ENCODE measurements around the gene SEC24C.
"Not testable (repeated sequence)": the region's sequence is repeated elsewhere in the genome, so short reads cannot be mapped to it uniquely, and the experiment has no call there.

Gene SEC24C

DNA sequence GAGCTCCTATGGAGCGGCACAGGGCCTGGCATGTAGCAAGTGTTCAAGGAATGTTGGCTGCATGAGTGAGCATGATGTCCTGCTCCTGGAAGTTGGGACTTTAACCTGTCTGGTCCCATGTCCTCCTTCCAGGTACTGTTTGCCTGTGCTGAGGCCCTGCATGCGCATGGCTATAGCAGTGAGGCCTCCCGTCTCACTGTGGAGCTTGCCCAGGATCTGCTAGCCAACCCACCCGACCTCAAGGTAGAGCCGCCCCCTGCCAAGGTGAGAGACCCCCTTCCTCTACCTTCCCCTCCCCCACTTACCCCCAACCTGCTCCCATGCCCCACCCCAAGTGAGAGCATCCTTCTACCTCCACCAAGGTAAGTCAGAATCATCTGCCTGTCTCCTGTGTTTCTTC lies 49.3 kb downstream of the SEC24C start:
- no peak for DNase-seq (ENCODE audit: low spot score)

DNA sequence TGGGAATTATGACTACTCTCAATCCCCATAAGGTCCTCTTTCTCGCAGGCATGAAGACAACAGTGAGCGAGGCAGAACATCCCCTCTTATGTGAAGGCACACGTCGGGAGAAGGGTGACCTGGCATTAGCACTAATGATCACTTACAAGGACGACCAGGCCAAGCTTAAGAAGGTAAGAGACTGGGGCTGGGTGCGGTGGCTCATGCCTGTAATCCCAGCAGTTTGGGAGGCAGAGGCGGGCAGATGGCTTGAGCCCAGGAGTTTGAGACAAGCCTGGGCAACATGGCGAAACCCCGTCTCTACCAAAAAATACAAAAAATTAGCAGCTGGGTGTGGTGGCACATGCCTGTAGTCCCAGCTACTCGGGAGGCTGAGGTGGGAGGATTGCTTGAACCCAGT lies 51.3 kb downstream of the SEC24C start:
- DNase-seq (ENCODE audit: low spot score), result not testable (repeated sequence)

DNA sequence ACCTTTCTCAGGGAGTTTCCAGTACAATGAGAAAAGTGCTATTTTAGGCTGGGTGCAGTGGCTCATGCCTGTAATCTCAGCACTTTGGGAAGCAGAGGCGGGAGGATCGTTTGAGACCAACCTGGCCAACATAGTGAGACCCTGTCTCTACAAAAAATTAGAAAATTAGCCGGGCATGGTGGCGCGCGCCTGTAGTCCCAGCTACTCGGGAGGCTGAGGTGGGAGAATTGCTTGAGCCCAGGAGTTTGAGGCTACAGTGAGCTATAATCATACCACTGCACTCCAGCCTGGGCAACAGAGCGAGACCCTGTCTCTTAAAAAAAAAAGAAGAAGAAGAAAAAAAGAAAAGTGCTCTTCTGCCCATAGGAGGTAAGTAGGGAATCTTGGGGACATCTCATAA lies 51.9 kb downstream of the SEC24C start:
- not testable (repeated sequence) for DNase-seq (ENCODE audit: low spot score)

DNA sequence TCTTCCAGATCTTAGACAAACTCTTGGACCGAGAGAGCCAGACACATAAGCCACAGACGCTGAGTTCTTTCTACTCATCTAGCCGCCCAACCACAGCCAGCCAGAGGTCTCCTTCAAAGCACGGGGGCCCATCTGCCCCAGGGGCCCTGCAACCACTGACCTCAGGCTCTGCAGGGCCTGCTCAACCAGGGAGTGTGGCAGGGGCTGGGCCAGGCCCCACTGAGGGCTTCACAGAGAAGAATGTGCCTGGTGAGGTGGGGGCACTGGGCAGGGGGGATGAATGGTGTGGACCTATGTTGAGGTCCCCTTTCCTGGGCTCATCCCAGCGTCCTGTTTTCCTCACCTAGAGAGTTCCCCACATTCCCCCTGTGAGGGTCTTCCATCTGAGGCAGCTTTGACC lies 52.6 kb downstream of the SEC24C start:
- DNase-seq (ENCODE audit: low spot score), result no peak

DNA sequence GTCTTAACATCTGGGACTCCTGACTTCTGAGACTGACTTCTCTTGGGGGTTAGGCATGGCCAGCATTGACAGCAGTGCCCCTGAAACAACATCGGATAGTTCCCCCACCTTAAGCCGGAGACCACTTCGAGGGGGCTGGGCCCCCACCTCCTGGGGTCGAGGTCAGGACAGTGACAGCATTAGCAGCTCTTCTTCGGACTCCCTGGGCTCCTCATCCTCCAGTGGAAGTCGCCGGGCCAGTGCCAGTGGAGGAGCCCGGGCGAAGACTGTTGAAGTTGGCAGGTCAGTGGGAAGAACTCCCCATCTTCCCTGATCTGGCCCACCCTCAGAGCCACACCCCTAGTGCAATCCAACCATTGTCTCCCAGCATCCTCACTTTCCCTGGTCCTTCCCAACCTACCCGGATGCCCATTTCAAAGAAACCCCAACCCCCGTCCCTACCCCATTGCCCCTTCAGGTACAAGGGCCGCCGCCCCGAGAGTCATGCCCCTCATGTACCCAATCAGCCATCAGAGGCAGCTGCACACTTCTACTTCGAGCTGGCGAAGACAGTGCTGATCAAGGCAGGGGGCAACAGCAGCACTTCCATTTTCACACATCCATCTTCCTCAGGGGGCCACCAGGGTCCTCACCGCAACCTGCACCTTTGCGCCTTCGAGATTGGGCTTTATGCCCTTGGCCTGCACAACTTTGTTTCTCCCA lies 53.3 kb downstream of the SEC24C start:
- DNase-seq (ENCODE audit: low spot score), result no peak

DNA sequence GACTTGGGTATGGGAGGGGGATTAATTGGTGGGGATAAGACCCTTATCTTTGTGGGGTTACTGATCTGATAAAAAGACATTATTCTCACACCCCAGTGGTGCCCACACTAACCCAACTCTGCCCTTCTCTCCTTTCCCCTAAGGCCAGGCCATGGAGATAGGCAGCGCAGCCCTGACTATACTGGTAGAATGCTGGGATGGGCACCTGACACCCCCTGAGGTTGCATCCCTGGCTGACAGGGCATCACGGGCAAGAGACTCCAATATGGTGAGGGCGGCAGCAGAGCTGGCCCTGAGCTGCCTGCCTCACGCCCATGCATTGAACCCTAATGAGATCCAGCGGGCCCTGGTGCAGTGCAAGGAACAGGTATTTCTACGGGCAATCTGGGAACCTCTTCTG lies 53.9 kb downstream of the SEC24C start:
- DNase-seq (ENCODE audit: low spot score), result no peak

DNA sequence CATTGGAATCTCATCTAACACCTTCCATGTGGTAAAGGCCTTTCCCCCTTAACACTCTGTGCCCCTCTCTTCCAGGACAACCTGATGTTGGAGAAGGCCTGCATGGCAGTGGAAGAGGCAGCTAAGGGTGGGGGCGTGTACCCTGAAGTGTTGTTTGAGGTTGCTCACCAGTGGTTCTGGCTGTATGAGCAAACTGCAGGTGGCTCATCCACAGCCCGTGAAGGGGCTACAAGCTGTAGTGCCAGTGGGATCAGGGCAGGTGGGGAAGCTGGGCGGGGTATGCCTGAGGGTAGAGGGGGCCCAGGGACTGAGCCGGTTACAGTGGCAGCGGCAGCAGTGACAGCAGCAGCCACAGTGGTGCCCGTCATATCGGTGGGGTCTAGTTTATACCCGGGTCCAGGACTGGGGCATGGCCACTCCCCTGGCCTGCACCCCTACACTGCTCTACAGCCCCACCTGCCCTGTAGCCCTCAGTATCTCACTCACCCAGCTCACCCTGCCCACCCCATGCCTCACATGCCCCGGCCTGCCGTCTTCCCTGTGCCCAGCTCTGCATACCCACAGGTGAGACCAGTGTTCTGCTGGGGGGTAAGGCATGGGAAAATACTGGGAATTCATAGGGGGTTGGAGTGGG lies 54.9 kb downstream of the SEC24C start:
- DNase-seq (ENCODE audit: low spot score), result no peak

DNA sequence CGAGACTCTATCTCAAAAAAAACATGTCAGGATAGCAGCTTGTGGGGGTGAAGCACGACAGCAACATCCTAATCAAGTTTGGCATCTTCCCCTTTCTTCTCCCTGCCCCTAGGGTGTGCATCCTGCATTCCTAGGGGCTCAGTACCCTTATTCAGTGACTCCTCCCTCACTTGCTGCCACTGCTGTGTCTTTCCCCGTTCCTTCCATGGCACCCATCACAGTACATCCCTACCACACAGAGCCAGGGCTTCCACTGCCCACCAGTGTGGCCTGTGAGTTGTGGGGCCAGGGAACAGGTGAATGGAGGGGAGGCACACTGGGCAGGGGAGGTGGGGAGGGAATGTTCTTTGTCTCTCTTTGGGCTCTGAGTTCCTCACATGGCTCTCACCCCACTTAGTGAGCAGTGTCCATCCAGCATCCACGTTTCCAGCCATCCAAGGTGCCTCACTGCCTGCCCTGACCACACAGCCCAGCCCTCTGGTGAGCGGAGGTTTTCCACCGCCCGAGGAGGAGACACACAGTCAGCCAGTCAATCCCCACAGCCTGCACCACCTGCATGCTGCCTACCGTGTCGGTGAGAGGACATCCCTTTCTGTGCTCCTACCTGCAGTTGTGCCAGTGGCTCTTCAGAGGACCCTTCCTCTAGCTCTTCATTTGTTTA lies 55.9 kb downstream of the SEC24C start:
- no peak for DNase-seq (ENCODE audit: low spot score)

DNA sequence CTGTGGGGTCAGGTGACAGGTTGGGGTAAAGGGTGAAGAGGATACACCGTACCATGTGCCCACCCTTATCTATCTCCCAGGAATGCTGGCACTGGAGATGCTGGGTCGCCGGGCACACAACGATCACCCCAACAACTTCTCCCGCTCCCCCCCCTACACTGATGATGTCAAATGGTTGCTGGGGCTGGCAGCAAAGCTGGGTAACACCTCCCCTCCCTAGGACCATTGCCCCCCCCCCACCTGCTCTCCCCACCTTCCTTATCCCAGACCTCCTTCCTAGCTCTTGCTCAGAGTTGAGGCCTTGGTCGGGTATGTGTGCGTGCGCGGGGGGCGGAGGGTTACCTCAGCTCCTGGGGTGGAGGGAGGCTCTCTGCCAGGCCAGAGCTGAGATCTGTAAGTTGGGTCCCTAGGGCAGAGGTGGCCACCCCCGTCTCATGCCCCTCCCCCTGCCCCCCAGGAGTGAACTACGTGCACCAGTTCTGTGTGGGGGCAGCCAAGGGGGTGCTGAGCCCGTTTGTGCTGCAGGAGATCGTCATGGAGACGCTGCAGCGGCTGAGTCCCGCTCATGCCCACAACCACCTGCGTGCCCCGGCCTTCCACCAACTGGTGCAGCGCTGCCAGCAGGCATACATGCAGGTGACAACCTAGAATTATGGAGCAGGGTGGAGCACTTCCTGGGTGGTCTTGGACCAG lies 56.5 kb downstream of the SEC24C start:
- DNase-seq (ENCODE audit: low spot score), result no peak

DNA sequence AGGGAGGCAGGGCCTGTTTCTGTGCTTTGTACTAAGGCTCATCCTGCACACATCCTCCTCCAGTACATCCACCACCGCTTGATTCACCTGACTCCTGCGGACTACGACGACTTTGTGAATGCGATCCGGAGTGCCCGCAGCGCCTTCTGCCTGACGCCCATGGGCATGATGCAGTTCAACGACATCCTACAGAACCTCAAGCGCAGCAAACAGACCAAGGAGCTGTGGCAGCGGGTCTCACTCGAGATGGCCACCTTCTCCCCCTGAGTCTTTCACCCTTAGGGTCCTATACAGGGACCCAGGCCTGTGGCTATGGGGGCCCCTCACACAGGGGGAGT lies 57.0 kb downstream of the SEC24C start:
- no peak for DNase-seq (ENCODE audit: low spot score)

DNA sequence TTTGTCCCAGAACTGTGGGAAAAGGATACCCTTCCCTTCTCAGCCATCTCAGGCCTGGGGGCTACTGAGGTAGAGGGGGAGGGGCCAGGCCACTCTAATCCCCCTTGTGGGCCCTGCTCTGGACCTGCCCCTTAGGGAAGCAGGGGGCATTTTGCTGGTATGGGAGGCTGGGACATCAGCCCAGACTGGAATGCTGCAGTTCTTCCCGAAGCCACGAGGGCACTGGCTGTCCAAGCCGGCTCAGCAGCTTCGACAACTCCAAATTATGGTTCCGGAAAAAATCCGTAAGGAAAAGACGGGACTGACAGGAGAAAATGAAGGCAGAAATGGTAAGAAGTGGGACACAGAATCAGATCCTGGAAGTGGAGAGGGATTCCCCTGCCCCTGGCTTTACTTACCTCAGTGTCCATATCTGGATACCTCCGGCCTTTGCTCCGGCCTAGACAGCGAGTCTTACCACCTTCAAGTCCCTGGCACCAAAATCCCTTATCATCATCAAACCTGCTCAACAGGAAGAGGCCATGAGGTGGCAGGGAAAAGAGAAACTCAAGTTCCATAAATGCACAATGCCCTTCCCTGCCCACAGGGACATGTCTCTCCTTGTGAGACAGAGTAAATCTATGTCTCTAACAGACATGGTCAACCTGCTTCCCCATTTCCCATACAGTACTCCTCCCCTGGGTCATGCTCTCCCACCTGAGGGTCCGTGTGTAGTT lies 58.3 kb downstream of the SEC24C start:
- no peak for DNase-seq (ENCODE audit: low spot score)

DNA sequence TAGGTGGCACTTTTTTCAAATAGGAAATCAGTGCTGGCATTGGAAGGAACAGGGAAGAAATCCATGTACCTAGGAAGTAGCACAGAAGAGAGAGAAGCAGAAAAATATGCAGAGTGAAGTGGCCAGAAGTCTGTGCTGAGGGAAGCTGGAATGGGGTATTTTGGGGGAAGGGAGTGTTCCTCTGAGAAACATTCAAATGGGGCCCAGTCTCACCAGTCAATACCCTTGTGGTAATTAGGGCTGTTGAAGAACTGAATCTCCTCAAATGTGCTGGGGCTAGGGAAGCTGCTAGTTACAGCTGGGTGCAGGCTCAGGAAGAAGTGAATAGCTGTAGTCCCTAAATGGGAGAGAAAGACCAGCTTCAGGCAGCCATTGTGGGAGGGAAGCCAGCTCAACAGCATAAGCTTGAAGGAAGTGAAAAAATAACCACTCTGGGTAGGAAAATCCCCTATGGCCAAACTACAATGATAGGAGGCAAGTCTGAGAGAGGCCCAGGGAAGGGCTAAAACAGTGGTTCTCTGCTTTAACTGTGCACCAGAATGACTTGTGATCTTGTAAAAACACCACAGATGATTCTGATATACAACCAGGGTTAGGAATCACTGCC lies 59.6 kb downstream of the SEC24C start:
- DNase-seq (ENCODE audit: low spot score), result no peak

DNA sequence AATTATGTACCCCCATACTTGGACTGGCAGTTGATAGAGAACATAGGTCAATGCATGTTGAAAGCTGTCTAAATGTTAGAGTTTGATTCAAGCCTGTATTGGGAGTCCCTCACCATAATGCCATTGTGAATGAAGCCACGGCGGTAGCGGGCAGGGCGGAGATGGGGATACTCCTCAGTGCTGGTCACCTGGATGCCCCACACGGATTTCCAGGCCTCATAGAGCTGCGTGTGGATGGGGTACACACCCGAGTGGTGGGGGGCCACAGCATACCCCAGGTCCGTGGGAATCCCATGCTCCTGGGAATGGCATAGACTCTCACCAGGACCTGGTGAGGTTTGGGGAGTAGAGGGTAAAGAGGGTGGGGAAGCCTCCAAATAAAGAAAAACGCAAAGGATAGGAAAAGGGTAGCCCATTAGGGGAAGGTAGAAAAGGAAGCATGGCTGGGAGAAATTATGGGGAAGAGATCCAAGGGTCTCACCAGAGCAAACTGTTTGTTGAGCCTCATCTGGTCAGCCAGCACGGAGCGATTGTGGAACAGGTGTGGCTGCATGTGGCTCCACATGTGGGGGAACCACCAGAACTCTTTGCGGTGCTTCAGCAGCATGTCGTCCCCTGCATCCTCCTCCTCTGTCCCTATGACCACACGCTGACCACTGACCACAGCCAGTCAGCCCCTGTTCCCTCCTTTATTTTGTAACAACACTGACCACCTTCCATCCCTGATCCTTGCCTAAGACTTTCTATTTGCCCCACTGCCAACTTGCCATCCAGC lies 62.2 kb downstream of the SEC24C start:
- DNase-seq (ENCODE audit: low spot score), result no peak

DNA sequence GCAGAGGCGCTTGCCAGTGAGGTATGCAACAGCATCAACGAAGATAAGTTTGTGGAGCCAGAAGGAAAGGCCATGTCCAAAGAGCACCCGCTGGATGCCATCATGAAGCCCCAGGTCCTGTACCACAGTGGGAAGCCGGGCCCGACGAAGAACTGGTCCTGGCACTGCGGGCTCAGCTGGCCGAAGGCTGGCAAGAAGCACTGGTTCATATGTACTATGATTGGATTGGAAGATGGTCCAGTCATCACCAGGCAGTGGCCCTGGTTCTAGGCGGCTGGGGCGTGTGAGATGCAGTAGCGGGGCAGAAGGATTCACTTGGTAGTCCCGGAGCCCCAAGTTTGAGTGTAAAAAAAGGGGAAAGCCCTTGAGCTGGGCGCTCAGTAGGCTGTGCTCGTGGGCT lies 63.3 kb downstream of the SEC24C start:
- no peak for DNase-seq (ENCODE audit: low spot score)

DNA sequence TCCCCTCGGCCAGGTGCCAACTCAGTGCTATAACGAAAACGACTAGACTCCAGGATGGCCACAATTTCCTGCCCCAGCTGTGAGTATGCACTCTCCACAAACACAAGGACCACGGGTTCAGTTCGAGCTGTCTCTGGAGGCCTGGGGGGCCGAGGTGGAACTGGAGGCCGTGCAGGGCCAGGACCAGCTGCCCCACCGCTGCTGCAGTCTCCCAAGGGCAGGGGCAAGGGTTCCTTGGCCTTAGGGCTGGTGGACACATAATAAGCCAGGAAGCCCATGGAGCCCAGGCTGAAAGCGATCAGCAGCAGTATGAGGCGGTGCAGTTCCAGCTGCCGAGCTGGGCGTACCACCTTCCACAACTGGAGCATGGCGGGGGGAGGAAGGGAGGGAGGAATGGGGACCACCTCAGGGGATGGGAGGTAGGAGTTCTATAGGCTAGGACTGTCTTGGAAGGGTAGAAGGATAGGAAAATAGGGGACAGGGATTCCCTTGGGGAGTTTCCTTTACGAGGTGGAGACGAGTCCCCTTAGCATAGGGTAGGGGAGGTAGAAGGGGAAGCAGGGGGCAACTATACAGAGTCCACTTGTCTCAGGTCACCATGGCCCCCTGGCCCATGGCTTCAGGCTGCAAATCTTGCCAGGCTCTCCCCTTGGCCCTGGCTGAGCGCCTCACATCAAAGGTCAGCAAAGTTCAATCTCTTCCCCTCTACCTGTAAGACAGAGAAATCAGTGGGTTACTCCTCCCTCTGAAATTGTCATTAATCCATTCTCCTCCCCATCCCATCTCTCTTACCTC lies 64.0 kb downstream of the SEC24C start:
- DNase-seq (ENCODE audit: low spot score), result no peak

DNA sequence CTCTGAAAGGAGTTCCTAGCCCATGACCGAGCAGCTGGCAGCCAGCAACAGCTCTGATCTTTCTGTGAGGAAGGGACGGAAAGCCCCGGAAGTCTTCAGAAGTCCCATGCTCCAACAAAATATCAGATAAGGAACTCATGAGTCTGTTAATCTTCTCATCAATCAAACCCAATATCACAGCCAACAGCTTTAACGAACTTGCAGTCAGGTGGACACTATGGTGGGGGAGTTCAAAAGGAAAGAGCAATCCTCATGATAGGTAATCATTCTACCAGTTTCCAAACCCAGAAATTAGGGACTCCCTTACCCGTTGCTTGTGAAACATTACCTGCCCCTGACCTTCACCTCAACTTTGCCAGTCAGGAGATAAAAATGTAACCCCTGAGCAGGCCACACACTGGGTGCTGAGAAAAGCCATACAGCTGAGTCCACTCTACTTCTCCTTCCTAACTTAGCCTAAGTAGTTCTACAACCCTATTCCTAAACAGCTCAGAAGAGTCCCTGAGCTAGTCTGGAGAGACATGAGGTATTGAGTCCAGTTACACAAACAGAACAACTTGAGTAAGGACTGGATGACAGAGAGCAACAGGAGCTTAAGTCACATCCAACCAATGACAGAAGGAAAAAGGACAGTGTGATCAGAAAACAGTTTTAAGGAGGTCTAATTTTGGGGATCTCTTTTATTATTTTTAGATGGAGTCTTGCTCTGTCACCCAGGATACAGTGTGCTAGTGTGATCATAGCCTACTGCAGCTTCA lies 65.1 kb downstream of the SEC24C start:
- no peak for DNase-seq (ENCODE audit: low spot score)

DNA sequence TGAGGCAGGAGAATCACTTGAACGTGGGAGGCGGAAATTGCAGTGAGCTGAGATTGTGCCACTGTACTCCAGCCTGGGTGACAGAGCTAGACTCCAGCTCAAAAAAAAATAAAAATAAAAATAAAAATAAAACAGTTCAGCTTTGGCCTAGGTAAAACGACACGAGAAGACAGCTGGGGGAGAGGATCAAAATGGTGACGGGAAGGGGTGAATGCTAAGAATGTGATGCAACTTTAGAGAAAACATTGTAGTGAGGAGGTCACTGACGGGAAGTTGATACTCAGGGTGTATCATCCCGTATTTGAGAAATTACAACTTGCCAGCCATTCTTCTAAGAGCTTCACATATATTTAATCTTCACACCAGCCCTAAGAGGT lies 66.2 kb downstream of the SEC24C start:
- no peak for DNase-seq (ENCODE audit: low spot score)

DNA sequence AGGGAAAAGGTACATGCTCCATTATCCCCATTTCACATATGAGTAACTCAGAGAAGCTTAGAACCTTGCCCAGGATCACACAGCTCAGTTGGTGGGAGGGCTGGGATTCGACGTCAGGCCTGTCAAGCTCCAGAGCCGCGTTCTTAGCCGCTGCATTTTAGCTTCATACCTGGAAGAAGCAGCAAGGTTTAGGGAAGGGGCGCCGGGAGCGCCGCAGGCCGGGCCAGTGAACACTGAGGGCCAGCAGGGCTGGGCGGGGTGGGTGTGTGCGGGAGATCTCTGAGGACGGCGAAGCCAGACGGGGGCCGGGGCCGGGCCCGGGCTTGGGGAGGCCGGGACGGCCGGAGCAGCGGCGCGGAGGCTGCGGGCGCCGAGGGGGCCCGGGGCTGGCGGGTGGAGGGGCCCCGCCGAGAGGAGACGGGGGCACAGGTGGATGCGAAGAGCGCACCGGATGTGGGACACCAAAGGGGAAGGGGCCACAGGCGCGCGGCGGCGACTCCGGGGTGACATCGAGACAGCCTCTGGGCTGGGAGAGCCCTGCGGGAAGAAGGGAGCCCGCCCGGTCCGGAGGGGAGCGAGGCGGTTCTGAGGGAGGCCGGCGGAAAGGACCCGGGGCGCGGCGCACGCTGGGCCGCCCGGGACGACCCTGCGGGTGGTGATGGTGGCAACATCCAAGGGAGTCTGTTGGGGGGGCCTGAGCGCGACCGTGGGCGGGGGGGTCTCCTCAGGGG lies 66.7 kb downstream of the SEC24C start:
- DNase-seq (ENCODE audit: low spot score), result no peak

DNA sequence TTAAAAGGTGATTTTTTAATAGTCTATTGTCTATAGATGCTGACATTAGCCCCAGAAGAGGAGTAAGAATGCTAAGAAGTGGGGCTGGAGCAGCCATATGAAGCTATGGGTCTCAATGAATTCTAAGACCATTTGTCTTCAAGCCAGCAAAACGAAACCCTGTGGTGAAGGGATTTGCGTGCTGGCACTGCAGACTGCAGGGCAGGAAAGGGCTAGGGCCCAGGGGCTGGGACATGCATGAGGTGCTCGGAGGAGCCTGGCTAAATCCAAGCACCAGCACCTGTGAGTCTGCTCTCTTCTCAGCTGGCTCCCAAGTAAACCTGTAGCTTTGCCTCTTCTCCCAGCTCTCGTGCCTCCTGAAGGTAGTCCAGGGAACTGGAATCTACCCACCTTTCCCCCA lies 68.5 kb downstream of the SEC24C start:
- no peak for DNase-seq (ENCODE audit: low spot score)
